ENCODE measurements around the gene GNPTAB. TPM values are rescaled to one million over a fixed set of nuclear protein-coding genes. Genes with fewer than 3 reads are reported as not detected.
"Not testable (repeated sequence)": the region's sequence is repeated elsewhere in the genome, so short reads cannot be mapped to it uniquely, and the experiment has no call there.

GNPTAB gene
- total RNA-seq, 1 donor from 2014 or later, result 25.9 TPM

DNA sequence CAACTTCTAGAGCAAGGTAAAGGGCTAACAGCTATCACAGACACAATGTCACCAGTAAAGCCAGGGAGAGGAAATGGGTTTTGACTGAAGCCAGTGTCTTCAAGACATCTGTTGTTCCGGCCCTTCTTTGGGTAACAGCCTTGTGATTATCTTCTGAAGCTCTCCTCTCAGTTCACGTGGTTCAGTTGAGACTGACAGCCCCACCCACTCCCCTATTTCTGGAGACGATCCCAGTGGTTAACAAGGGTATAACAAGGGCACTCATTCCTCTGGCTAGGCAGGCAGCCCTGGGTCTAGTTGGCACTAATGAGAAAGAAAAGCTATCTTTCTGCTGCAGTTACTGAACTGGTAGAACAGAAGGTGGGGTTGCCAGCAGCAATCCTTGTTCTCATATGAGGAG, 6.9 kb downstream of the GNPTAB start:
- H3K27me3 Mint-ChIP-seq (ENCODE audit: low read depth), result no peaks in the 10 kb centered on the region
- DNase-seq (ENCODE audit: low spot score), result no peak
- no peak overlapping the region for H3K27ac Mint-ChIP-seq (ENCODE audit: unreplicated experiment)
- no peaks in the 10 kb centered on the region for H3K36me3 Mint-ChIP-seq (ENCODE audit: low read depth)
- no peaks in the 10 kb centered on the region for H3K9me3 Mint-ChIP-seq (ENCODE audit: low read depth)
- no peak overlapping the region for H3K4me3 Mint-ChIP-seq (ENCODE audit: unreplicated experiment)
- peaks cover 13% of the 10 kb centered on the region for H3K4me1 Mint-ChIP-seq (ENCODE audit: low read depth)
- TF ChIP-seq, protein P1, sequence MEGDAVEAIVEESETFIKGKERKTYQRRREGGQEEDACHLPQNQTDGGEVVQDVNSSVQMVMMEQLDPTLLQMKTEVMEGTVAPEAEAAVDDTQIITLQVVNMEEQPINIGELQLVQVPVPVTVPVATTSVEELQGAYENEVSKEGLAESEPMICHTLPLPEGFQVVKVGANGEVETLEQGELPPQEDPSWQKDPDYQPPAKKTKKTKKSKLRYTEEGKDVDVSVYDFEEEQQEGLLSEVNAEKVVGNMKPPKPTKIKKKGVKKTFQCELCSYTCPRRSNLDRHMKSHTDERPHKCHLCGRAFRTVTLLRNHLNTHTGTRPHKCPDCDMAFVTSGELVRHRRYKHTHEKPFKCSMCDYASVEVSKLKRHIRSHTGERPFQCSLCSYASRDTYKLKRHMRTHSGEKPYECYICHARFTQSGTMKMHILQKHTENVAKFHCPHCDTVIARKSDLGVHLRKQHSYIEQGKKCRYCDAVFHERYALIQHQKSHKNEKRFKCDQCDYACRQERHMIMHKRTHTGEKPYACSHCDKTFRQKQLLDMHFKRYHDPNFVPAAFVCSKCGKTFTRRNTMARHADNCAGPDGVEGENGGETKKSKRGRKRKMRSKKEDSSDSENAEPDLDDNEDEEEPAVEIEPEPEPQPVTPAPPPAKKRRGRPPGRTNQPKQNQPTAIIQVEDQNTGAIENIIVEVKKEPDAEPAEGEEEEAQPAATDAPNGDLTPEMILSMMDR (IDR thresholded peaks at IDR 0.05), result peak; percentile 31

DNA sequence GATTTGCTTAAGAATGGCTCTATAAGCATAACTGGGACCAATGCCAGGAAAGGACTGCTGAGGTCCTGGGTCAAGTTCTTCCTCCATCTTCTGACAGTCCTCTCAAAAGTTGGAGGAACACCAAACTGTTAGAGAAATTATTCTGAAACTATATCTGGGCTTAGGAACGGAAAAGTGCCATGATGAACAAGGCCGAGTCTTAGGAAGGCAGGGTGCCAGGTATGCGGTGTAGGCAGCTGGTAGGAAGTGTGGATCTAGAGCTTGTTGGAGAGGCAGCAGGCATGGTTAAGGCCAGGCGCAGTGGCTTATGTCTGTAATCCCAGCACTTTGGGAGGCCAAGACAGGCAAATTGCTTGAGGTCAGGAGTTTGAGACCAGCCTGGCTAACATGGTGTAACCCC, 7.7 kb downstream of the GNPTAB start:
- Mint-ChIP-seq H3K9me3 (ENCODE audit: low read depth) (no peaks in the 10 kb centered on the region), H3K36me3 (ENCODE audit: low read depth) (no peaks in the 10 kb centered on the region), H3K4me1 (ENCODE audit: low read depth) (peaks cover 12% of the 10 kb centered on the region), H3K27me3 (ENCODE audit: low read depth) (no peaks in the 10 kb centered on the region), H3K4me3 (ENCODE audit: unreplicated experiment) (no peak overlapping the region), H3K27ac (ENCODE audit: unreplicated experiment) (no peak overlapping the region)
- TF ChIP-seq, protein P1 (IDR thresholded peaks at IDR 0.05), result no peak
- no peak for DNase-seq (ENCODE audit: low spot score)

DNA sequence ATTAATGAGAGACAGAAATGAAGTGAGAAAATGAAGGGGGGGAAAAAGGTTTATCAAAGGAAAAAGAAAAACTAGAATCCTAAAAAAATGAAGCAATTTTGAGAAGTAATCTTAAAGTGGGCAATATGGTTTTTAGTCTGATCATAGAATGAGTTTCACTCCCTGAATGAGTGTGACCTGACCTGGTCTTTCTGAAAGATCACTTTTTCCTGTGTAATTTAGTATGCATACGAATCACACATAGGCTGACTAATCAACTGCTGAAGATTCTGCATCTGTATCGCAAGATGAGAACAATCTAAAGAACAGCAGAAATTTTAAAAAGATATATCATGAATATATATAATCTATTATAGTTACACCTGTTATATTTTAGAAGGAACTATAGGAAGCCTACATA, 11.3 kb downstream of the GNPTAB start:
- H3K27me3 Mint-ChIP-seq (ENCODE audit: low read depth), result no peaks in the 10 kb centered on the region
- H3K27ac Mint-ChIP-seq (ENCODE audit: unreplicated experiment), result no peak overlapping the region
- H3K4me3 Mint-ChIP-seq (ENCODE audit: unreplicated experiment), result no peak overlapping the region

DNA sequence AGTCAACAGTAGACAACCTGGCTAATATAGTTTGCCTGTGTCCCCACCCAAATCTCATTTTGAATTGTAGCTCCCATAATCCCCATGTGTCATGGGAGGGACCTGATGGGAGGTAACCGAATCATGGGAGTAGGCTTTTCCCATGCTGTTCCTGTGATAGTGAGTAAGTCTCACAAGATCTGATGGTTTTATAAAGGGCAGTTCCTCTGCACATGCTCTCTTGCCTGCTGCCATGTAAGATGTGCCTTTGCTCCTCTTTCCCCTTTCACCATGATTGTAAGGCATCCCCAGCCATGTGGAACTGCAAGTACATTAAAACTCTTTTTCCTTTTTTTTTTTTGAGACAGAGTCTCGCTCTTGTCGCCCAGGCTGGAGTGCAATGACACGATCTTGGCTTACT, 12.1 kb downstream of the GNPTAB start:
- H3K27me3 Mint-ChIP-seq (ENCODE audit: low read depth); H3K27ac Mint-ChIP-seq (ENCODE audit: unreplicated experiment); DNase-seq (ENCODE audit: low spot score); H3K4me3 Mint-ChIP-seq (ENCODE audit: unreplicated experiment); H3K9me3 Mint-ChIP-seq (ENCODE audit: low read depth); H3K36me3 Mint-ChIP-seq (ENCODE audit: low read depth); H3K4me1 Mint-ChIP-seq (ENCODE audit: low read depth): not testable (repeated sequence)

More for the DNA sequence above, 11.3 kb downstream of the GNPTAB start:
- TF ChIP-seq, protein P1 (IDR thresholded peaks at IDR 0.05), result no peak
- peaks cover 8% of the 10 kb centered on the region for H3K4me1 Mint-ChIP-seq (ENCODE audit: low read depth)
- peaks cover 1% of the 10 kb centered on the region for H3K36me3 Mint-ChIP-seq (ENCODE audit: low read depth)
- H3K9me3 Mint-ChIP-seq (ENCODE audit: low read depth), result peaks cover 6% of the 10 kb centered on the region
- DNase-seq (ENCODE audit: low spot score), result no peak

DNA sequence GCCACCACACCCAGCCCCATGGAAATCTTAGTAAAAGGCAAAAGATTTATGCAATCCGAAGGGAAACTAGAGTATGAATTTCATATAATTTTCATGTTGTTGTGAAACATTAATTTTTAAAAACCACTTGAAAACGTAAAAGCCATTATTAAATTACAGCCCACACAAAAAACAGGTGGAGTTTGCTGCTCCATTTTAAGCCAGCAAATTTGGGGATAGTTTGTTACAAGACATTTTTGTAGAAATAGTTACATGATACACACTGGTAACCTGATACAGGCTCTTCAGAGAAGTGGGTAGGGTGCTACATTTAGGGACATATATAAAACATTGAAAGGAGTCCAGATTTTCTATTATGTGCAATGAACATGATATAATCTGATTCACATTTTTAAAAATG, 17.6 kb downstream of the GNPTAB start:
- TF ChIP-seq, protein P1 (IDR thresholded peaks at IDR 0.05), result no peak
- peaks cover 23% of the 10 kb centered on the region for H3K4me1 Mint-ChIP-seq (ENCODE audit: low read depth)
- H3K27me3 Mint-ChIP-seq (ENCODE audit: low read depth), result no peaks in the 10 kb centered on the region
- peaks cover 4% of the 10 kb centered on the region for H3K36me3 Mint-ChIP-seq (ENCODE audit: low read depth)
- H3K27ac Mint-ChIP-seq (ENCODE audit: unreplicated experiment), result no peak overlapping the region
- H3K9me3 Mint-ChIP-seq (ENCODE audit: low read depth), result peaks cover 6% of the 10 kb centered on the region
- DNase-seq (ENCODE audit: low spot score), result no peak
- H3K4me3 Mint-ChIP-seq (ENCODE audit: unreplicated experiment), result no peak overlapping the region

DNA sequence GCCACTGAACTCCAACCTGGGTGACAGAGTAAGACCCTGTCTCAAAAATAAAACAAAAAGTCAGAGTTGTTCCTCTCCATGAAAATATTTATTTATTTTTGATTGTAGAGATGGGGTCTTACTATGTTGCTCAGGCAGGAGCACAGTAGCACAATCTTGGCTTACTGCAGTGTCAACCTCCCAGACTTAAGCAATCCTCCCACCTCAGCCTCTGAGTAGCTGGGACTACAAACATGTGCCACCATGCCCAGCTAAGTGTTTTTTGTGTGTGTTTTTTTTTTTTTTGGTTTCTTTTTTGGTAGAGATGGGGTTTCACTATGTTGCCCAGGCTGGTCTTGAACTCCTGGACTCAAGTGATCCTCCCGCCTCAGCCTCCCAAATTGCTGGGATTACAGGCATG, 18.0 kb downstream of the GNPTAB start:
- not testable (repeated sequence) for H3K27ac Mint-ChIP-seq (ENCODE audit: unreplicated experiment); DNase-seq (ENCODE audit: low spot score); H3K9me3 Mint-ChIP-seq (ENCODE audit: low read depth)

DNA sequence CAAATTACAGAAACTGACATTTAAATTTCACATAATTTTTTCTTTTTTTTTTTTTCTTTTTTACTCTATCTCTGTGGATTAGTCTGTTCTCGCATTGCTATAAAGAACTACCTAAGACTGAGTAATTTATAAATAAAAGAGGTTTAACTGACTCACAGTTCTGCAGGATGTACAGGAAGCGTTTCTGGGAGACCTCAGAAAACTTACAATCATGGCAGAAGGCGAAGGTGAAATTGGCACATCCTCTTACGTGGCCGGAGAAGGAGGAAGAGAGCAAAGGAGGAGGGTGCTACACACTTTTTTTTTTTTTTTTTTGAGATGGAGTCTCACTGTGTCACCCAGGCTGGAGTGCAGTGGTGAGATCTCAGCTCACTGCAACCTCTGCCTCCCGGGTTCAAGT, 19.4 kb downstream of the GNPTAB start:
- not testable (repeated sequence) for H3K4me3 Mint-ChIP-seq (ENCODE audit: unreplicated experiment); DNase-seq (ENCODE audit: low spot score); H3K9me3 Mint-ChIP-seq (ENCODE audit: low read depth); H3K27me3 Mint-ChIP-seq (ENCODE audit: low read depth); H3K36me3 Mint-ChIP-seq (ENCODE audit: low read depth)
- H3K27ac Mint-ChIP-seq (ENCODE audit: unreplicated experiment), result peak overlapping the region; percentile 8
- H3K4me1 Mint-ChIP-seq (ENCODE audit: low read depth), result peaks cover 23% of the 10 kb centered on the region

More for the DNA sequence above, 18.0 kb downstream of the GNPTAB start:
- not testable (repeated sequence) for H3K27me3 Mint-ChIP-seq (ENCODE audit: low read depth); H3K36me3 Mint-ChIP-seq (ENCODE audit: low read depth); H3K4me3 Mint-ChIP-seq (ENCODE audit: unreplicated experiment)
- H3K4me1 Mint-ChIP-seq (ENCODE audit: low read depth), result peaks cover 23% of the 10 kb centered on the region

All from chondrocyte (in vitro differentiated cells).